ENCODE measurements around the gene ZNF622. TPM values are rescaled to one million over a fixed set of nuclear protein-coding genes. Genes with fewer than 3 reads are reported as not detected.
"Not testable (repeated sequence)": the region's sequence is repeated elsewhere in the genome, so short reads cannot be mapped to it uniquely, and the experiment has no call there.

The ZNF622 gene
- polyA plus RNA-seq, 3 donors: 24.6 to 26.9 (median 25.9) TPM

GRCh38 chr5:16436065-16436682 is 29.4 kb downstream of the ZNF622 start:
- DNase-seq (ENCODE audit: low read depth in 3 of 3, low spot score in 2 of 3): not testable (repeated sequence)

GRCh38 chr5:16431490-16431889 is 34.1 kb downstream of the ZNF622 start:
- DNase-seq (ENCODE audit: low read depth in 3 of 3, low spot score in 2 of 3): no peak

GRCh38 chr5:16430349-16431089 is 35.1 kb downstream of the ZNF622 start:
- no peak for DNase-seq (ENCODE audit: low read depth in 3 of 3, low spot score in 2 of 3)

GRCh38 chr5:16428359-16428758 is 37.2 kb downstream of the ZNF622 start:
- no peak for DNase-seq (ENCODE audit: low read depth in 3 of 3, low spot score in 2 of 3)

- DNase-seq (ENCODE audit: low read depth in 3 of 3, low spot score in 2 of 3): peak; percentile 20 to 68 (median 42)
These were observed 38.0 kb downstream of the ZNF622 start for GRCh38 chr5:16427587-16427986.

- DNase-seq (ENCODE audit: low read depth in 3 of 3, low spot score in 2 of 3): no peak
These were observed 47.1 kb downstream of the ZNF622 start for GRCh38 chr5:16418471-16418922.

GRCh38 chr5:16417398-16418074 is 48.1 kb downstream of the ZNF622 start:
- no peak for DNase-seq (ENCODE audit: low read depth in 3 of 3, low spot score in 2 of 3)

- no peak for DNase-seq (ENCODE audit: low read depth in 3 of 3, low spot score in 2 of 3)
These were observed 50.7 kb downstream of the ZNF622 start for GRCh38 chr5:16414861-16415260.

- DNase-seq (ENCODE audit: low read depth in 3 of 3, low spot score in 2 of 3): no peak
These were observed 52.3 kb downstream of the ZNF622 start for GRCh38 chr5:16413166-16413860.

GRCh38 chr5:16412556-16412955 is 53.0 kb downstream of the ZNF622 start:
- no peak for DNase-seq (ENCODE audit: low read depth in 3 of 3, low spot score in 2 of 3)

- no peak for DNase-seq (ENCODE audit: low read depth in 3 of 3, low spot score in 2 of 3)
These were observed 53.7 kb downstream of the ZNF622 start for GRCh38 chr5:16411741-16412455.

GRCh38 chr5:16411235-16411634 is 54.4 kb downstream of the ZNF622 start:
- no peak for DNase-seq (ENCODE audit: low read depth in 3 of 3, low spot score in 2 of 3)

GRCh38 chr5:16410338-16410737 is 55.3 kb downstream of the ZNF622 start:
- no peak for DNase-seq (ENCODE audit: low read depth in 3 of 3, low spot score in 2 of 3)

GRCh38 chr5:16406630-16407029 is 59.0 kb downstream of the ZNF622 start:
- DNase-seq (ENCODE audit: low read depth in 3 of 3, low spot score in 2 of 3): no peak

GRCh38 chr5:16406023-16406422 is 59.6 kb downstream of the ZNF622 start:
- DNase-seq (ENCODE audit: low read depth in 3 of 3, low spot score in 2 of 3): no peak

Other genes with a start within 250 kb of the ZNF622 start
- 10 to 100 TPM; 41.7 to 54.6 (median 48.9) TPM for gene RETREG1, start 151.2 kb upstream of the ZNF622 start, polyA plus RNA-seq (ENCODE audit: insufficient read length in 3 of 3)